Measurements from ENCODE around the gene SHB.
A peak's percentile ranks its signal among the peaks of the same experiment; 100 is the strongest.

Gene SHB

GRCh38 chr9:37905131-37905505 lies 163.9 kb downstream of the SHB start:
- no peak for DNase-seq
- Histone ChIP-seq H3K4me2 (ENCODE audit: low read depth, low read length) (peak overlapping the region; percentile 75), H3K27me3 (replicated peaks; ENCODE audit: insufficient read depth, low read length) (no peaks in the 10 kb centered on the region), H3K4me1 (ENCODE audit: low read length) (peaks cover 11% of the 10 kb centered on the region), H4K20me1 (ENCODE audit: insufficient read depth, low read length) (no peaks in the 10 kb centered on the region), H3K4me3 (ENCODE audit: low read length) (peak overlapping the region; percentile 82), H2AFZ (ENCODE audit: low read length) (peak overlapping the region; percentile 96; the same call in 1 of the 2 replicates), H3K9me2 (replicated peaks; ENCODE audit: insufficient read depth, low read length) (no peaks in the 10 kb centered on the region), H3K9me3 (replicated peaks; ENCODE audit: insufficient read depth, low read length) (no peaks in the 10 kb centered on the region), H3K9ac (ENCODE audit: low read length) (peak overlapping the region; percentile 85; the same call in 1 of the 2 replicates), H3K36me3 (replicated peaks; ENCODE audit: insufficient read depth, low read length) (no peaks in the 10 kb centered on the region), H3K27ac (ENCODE audit: low read length) (peak overlapping the region; percentile 93; the same call in 1 of the 2 replicates), H3F3A (ENCODE audit: insufficient read depth, low read length) (peaks cover 20% of the 10 kb centered on the region), H3K79me2 (ENCODE audit: low read length) (peaks cover 35% of the 10 kb centered on the region)
- TF ChIP-seq CTCF (IDR thresholded peaks at IDR 0.05; ENCODE audit: low read length) (no peak), EZH2 (optimal IDR thresholded peaks at IDR 0.05; ENCODE audit: low read depth, low read length) (no peak), EZH2phosphoT487 (IDR thresholded peaks at IDR 0.05; ENCODE audit: low read length) (no peak)

GRCh38 chr9:37904445-37905130 lies 164.4 kb downstream of the SHB start:
- DNase-seq, result peak; percentile 34
- peak overlapping the region; percentile 93 for H3K27ac ChIP-seq (ENCODE audit: low read length)

GRCh38 chr9:37903647-37904444 lies 165.2 kb downstream of the SHB start, which contains the start of gene SLC25A51:
Gene SLC25A51 (minus strand): TSS chr9:37904127. CDS start chr9:37888550, 15,577 bp downstream.
- peak within 1 kb of the TSS; percentile 85 for H3K9ac ChIP-seq (ENCODE audit: low read length)
- no peaks in the 10 kb centered on the region for H3K27me3 ChIP-seq (replicated peaks; ENCODE audit: insufficient read depth, low read length)
- H3K4me2 ChIP-seq (ENCODE audit: low read depth, low read length), result peak within 1 kb of the TSS; percentile 75
- peaks cover 46% of the 10 kb centered on the region for H3K79me2 ChIP-seq (ENCODE audit: low read length)
- no peaks in the 10 kb centered on the region for H3K9me2 ChIP-seq (replicated peaks; ENCODE audit: insufficient read depth, low read length)
- H4K20me1 ChIP-seq (ENCODE audit: insufficient read depth, low read length), result no peaks in the 10 kb centered on the region
- peak within 1 kb of the TSS; percentile 82 for H3K4me3 ChIP-seq (ENCODE audit: low read length)
- 0 out of 2 replicates have a peak, but pooled peaks cover 3% of the 10 kb centered on the region for H3K36me3 ChIP-seq (replicated peaks; ENCODE audit: insufficient read depth, low read length)
- H3K4me1 ChIP-seq (ENCODE audit: low read length), result peaks cover 14% of the 10 kb centered on the region
- H3K27ac ChIP-seq (ENCODE audit: low read length), result peak within 1 kb of the TSS; percentile 93
- TF ChIP-seq EZH2 (optimal IDR thresholded peaks at IDR 0.05; ENCODE audit: low read depth, low read length) (no peak), CTCF (IDR thresholded peaks at IDR 0.05; ENCODE audit: low read length) (peak; percentile 94), EZH2phosphoT487 (IDR thresholded peaks at IDR 0.05; ENCODE audit: low read length) (no peak)
- peaks cover 20% of the 10 kb centered on the region for H3F3A ChIP-seq (ENCODE audit: insufficient read depth, low read length)
- H3K9me3 ChIP-seq (replicated peaks; ENCODE audit: insufficient read depth, low read length), result no peaks in the 10 kb centered on the region
- peak; percentile 97 for DNase-seq
- H2AFZ ChIP-seq (ENCODE audit: low read length), result peak within 1 kb of the TSS; percentile 96

More at GRCh38 chr9:37904445-37905130, 164.4 kb downstream of the SHB start:
- Histone ChIP-seq H3K79me2 (ENCODE audit: low read length) (peaks cover 38% of the 10 kb centered on the region), H3K4me1 (ENCODE audit: low read length) (peaks cover 11% of the 10 kb centered on the region), H3K36me3 (replicated peaks; ENCODE audit: insufficient read depth, low read length) (no peaks in the 10 kb centered on the region), H3K9me3 (replicated peaks; ENCODE audit: insufficient read depth, low read length) (no peaks in the 10 kb centered on the region), H3K9me2 (replicated peaks; ENCODE audit: insufficient read depth, low read length) (no peaks in the 10 kb centered on the region), H3K4me3 (ENCODE audit: low read length) (peak overlapping the region; percentile 82), H3K4me2 (ENCODE audit: low read depth, low read length) (peak overlapping the region; percentile 75), H3K9ac (ENCODE audit: low read length) (peak overlapping the region; percentile 85), H2AFZ (ENCODE audit: low read length) (peak overlapping the region; percentile 96), H4K20me1 (ENCODE audit: insufficient read depth, low read length) (no peaks in the 10 kb centered on the region), H3K27me3 (replicated peaks; ENCODE audit: insufficient read depth, low read length) (no peaks in the 10 kb centered on the region), H3F3A (ENCODE audit: insufficient read depth, low read length) (peaks cover 20% of the 10 kb centered on the region)
- TF ChIP-seq CTCF (IDR thresholded peaks at IDR 0.05; ENCODE audit: low read length) (no peak), EZH2phosphoT487 (IDR thresholded peaks at IDR 0.05; ENCODE audit: low read length) (no peak), EZH2 (optimal IDR thresholded peaks at IDR 0.05; ENCODE audit: low read depth, low read length) (no peak)
